Breast epithelium (tissue), 4 donors: ENCODE measurements around the gene RPAP2. TPM values are rescaled to one million over a fixed set of nuclear protein-coding genes. Genes with fewer than 3 reads are reported as not detected.

Experiments used
- DNase-seq, 2 donors: peaks; one replicate each; pipeline ENCODE4 v3.0.0-alpha.2; 2019; ENCODE audit warnings: low spot score in 2 of 2
- H3K27ac ChIP-seq, 2 donors: fragments of 200-600 bp; sonication (generic) in 1 of 2; one replicate each; pipeline ENCODE4 v1.5.1; 2016 to 2019; ENCODE audit warnings: mild to moderate bottlenecking in 1 of 2
- H3K27me3 ChIP-seq, 2 donors: fragments of 200-600 bp; sonication (generic) in 1 of 2; one replicate each; pipeline versions ENCODE4 v1.5.1 to v1.6.0; 2017 to 2019; ENCODE audit warnings: control low read depth in 1 of 2, mild to moderate bottlenecking in 1 of 2
- H3K36me3 ChIP-seq: fragments of 200-600 bp; one replicate; pipeline ENCODE4 v1.5.1; 2019
- H3K4me1 ChIP-seq, 2 donors: fragments of 200-600 bp; sonication (generic); one replicate each; pipeline ENCODE4 v1.5.1; 2016 to 2019; ENCODE audit warnings: control low read depth in 1 of 2
- H3K4me3 ChIP-seq, 3 donors: fragments of 200-600 bp; sonication (generic); 1 replicate in 2 of 3; 2 replicates in 1 of 3; pipeline ENCODE4 v1.5.1; 2016 to 2019; ENCODE audit warnings: mild to moderate bottlenecking in 3 of 3, moderate library complexity in 2 of 3
- H3K9me3 ChIP-seq, 2 donors: fragments of 200-600 bp; sonication (generic) in 1 of 2; one replicate each; pipeline ENCODE4 v1.5.1; 2016 to 2019; ENCODE audit warnings: control low read depth in 1 of 2
- CTCF ChIP-seq, 3 donors: fragments of 450-650 bp; IDR thresholded peaks; one replicate each; pipeline ENCODE4 v1.5.1; 2016 to 2017; ENCODE audit warnings: antibody characterized with exemption in 3 of 3, mild to moderate bottlenecking in 3 of 3, moderate library complexity in 3 of 3
- POLR2A ChIP-seq: fragments of 450-650 bp; IDR thresholded peaks from one replicate; pipeline ENCODE4 v1.6.1; 2016; ENCODE audit warnings: antibody characterized with exemption, mild to moderate bottlenecking, moderate library complexity
- POLR2AphosphoS5 ChIP-seq, 3 donors: sonication (generic); formaldehyde crosslinking; IDR thresholded peaks; one replicate each; pipeline ENCODE4 v1.6.1; 2017; ENCODE audit warnings: antibody characterized with exemption in 3 of 3
- intact Hi-C: fragments of 100-400 bp; cut with DNase I; formaldehyde crosslinking; loops from one replicate; pipeline ENCODE4 v1.15.1; 2023; ENCODE audit warnings: low total_unique reads
- total RNA-seq, 3 donors: library from RNA; depleted of rRNA; stranded (reverse); fragments of >200 nt; gene quantifications; one replicate each; pipeline ENCODE4 v1.1.0, GENCODE V29; 2016

RPAP2 gene
- total RNA-seq, 3 donors from 2014 or later, result 7.8 to 14.7 (median 12.3) TPM

- intact Hi-C loops, result no loop called here
- no peak overlapping the region for H3K27ac ChIP-seq
- no peaks in the 10 kb centered on the region for H3K9me3 ChIP-seq
- no peaks in the 10 kb centered on the region for H3K4me1 ChIP-seq
- no peak overlapping the region for H3K4me3 ChIP-seq
- H3K36me3 ChIP-seq, result peaks cover 9% of the 10 kb centered on the region
- DNase-seq, result no peak
- no peaks in the 10 kb centered on the region for H3K27me3 ChIP-seq
- no peak for TF ChIP-seq POLR2AphosphoS5 (IDR thresholded peaks at IDR 0.05)
- TF ChIP-seq POLR2A, result no peak
- TF ChIP-seq CTCF (IDR thresholded peaks at IDR 0.05), result no peak
These were observed 41.3 kb downstream of the RPAP2 start for GRCh38 chr1:92340154-92340553.

DNA sequence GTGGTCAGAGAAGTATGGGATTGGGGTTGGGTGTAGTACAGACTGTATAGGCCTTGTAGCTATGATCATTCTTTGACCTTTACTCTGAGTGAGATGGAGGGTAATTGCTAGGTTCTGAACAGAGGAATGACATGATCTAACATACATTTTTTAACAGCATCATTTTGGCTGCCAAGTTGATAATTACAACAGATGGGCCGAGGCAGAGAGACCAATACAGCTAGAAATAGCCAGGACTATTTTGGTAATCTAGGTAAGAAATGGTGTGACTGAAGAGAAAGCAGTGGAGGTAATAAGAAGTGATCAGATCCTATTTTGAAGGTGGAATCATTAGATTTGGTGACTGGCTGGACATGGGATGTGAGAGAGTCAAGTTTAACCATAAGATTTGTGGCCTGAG is 43.5 kb downstream of the RPAP2 start:
- no peaks in the 10 kb centered on the region for H3K36me3 ChIP-seq
- TF ChIP-seq POLR2AphosphoS5 (IDR thresholded peaks at IDR 0.05), result no peak
- no peak for TF ChIP-seq POLR2A
- no peak for TF ChIP-seq CTCF (IDR thresholded peaks at IDR 0.05)

DNA sequence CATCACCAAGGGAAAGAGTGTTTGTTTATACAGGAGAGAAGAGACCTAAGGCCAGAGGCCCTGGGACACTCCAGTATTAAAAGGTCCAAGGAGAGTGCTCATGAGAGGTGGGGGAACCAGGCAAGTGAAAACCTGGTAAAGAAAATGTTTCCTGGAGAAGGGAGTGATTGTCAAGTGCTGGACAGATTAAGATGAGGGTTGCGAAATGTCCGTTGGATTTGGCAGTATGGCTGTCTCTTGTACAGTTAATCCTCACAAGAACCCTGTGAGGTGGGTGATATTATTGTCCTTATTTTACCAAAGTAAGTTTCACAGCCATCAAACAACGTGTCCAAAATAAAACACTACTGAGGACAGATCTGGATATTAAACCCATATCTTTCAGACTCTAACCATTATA is 44.2 kb downstream of the RPAP2 start:
- Histone ChIP-seq H3K27ac (no peak overlapping the region), H3K27me3 (no peaks in the 10 kb centered on the region), H3K9me3 (no peaks in the 10 kb centered on the region), H3K36me3 (no peaks in the 10 kb centered on the region), H3K4me1 (no peaks in the 10 kb centered on the region), H3K4me3 (no peak overlapping the region)
- no peak for TF ChIP-seq POLR2A
- no peak for TF ChIP-seq CTCF (IDR thresholded peaks at IDR 0.05)
- no peak for TF ChIP-seq POLR2AphosphoS5 (IDR thresholded peaks at IDR 0.05)
- DNase-seq, result no peak
- intact Hi-C loops, result no loop called here

More for the DNA sequence above, 43.5 kb downstream of the RPAP2 start:
- no peak for DNase-seq
- H3K27ac ChIP-seq, result no peak overlapping the region
- no peaks in the 10 kb centered on the region for H3K27me3 ChIP-seq
- no peaks in the 10 kb centered on the region for H3K4me1 ChIP-seq
- intact Hi-C loops, result no loop called here
- no peak overlapping the region for H3K4me3 ChIP-seq
- H3K9me3 ChIP-seq, result no peaks in the 10 kb centered on the region

- no peak for DNase-seq
- intact Hi-C loops, result no loop called here
- Histone ChIP-seq H3K4me3 (no peak overlapping the region), H3K36me3 (peaks cover 4% of the 10 kb centered on the region), H3K27me3 (no peaks in the 10 kb centered on the region), H3K27ac (no peak overlapping the region), H3K9me3 (no peaks in the 10 kb centered on the region), H3K4me1 (no peaks in the 10 kb centered on the region)
- TF ChIP-seq CTCF (IDR thresholded peaks at IDR 0.05) (no peak), POLR2A (no peak), POLR2AphosphoS5 (IDR thresholded peaks at IDR 0.05) (no peak)
These were observed 48.2 kb downstream of the RPAP2 start for GRCh38 chr1:92346866-92347640.

- intact Hi-C loops, result no loop called here
- Histone ChIP-seq H3K4me3 (no peak overlapping the region), H3K27ac (no peak overlapping the region), H3K36me3 (peaks cover 4% of the 10 kb centered on the region), H3K27me3 (no peaks in the 10 kb centered on the region), H3K4me1 (no peaks in the 10 kb centered on the region), H3K9me3 (no peaks in the 10 kb centered on the region)
- no peak for DNase-seq
- TF ChIP-seq CTCF (IDR thresholded peaks at IDR 0.05) (no peak), POLR2AphosphoS5 (IDR thresholded peaks at IDR 0.05) (no peak), POLR2A (no peak)
These were observed 54.0 kb downstream of the RPAP2 start for GRCh38 chr1:92352856-92353255.
